Fibroblast of the aortic adventitia (primary cell): Measurements from ENCODE around the gene ZBTB20. TPM values are rescaled to one million over a fixed set of nuclear protein-coding genes. Genes with fewer than 3 reads are reported as not detected.
A peak's percentile ranks its signal among the peaks of the same experiment; 100 is the strongest.

ENCODE experiments used
- DNase-seq: peaks from one replicate; pipeline ENCODE4 v3.0.0-alpha.2; 2010; ENCODE audit warnings: low read depth
- H3K4me3 ChIP-seq: 2 replicates; pipeline ENCODE4 v1.5.1; 2011; ENCODE audit warnings: low read depth, mild to moderate bottlenecking, control low read depth, low read length, moderate library complexity
- CTCF ChIP-seq: IDR thresholded peaks from 2 replicates; pipeline ENCODE4 v1.5.1; 2011; ENCODE audit warnings: mild to moderate bottlenecking, low read length, control low read depth, inconsistent platforms; ENCODE audit not compliant: insufficient read depth
- total RNA-seq: library from RNA; depleted of rRNA; stranded (reverse); fragments of >200 nt; gene quantifications from 2 replicates; pipeline ENCODE4 v1.2.3, GENCODE V29; 2012; ENCODE audit warnings: low replicate concordance

ZBTB20 gene
- total RNA-seq, 1 donor: 47.2 TPM

DNA sequence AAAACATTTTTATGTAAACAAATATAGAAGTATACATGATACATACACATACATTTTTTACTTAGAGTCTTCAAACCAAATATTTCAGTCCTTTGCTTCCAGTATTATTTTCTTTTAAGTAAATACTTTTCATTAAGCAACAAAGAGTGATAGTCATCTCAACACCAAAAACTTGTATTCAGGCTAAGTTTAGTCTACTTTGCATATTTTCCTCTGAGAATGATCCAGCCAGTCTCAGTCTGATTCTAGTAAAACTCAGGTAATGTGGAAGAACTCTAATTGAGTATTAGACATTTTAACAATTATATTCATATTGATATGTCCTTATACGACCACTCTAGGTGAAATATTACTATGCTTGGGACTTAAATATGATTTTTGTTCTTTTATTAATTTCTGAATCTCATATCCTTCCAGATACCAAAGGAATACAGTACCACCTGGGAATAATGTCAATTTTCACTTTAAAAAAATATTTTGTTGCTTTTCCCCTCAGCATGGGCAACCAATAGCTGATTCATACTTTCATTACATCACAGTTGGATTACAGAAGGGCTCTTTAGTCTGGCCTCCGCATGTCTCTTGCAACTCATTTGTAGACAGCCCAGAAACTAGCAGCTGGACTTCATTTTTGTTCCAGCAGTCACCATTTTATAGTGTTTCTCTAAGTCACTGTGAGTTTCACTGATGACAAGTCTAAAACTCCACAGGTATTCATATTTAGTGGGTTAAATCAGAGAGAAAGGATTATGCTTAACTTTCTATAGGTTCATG is 390.4 kb downstream of the ZBTB20 start:
- H3K4me3 ChIP-seq: no peak overlapping the region
- no peak for TF ChIP-seq CTCF
- DNase-seq: peak; percentile 79

DNA sequence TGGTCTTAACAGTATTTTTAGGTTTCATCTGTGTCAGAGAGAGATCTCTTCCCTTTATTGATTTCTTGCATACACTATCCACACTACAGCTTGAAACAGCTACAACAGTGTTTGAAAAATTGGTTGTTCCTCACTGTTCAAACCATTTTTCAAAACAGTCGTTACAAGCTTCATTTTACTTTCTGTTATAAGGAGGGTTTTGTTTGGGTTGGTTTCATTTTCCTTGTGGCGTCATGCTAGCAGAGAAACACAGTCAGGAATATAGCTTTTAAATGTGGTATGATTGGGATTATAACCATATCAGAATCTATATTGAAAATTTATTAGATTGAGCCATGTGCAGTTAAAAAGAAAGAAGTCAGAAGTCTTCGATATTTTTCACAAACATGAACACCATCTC is 400.6 kb downstream of the ZBTB20 start:
- peak overlapping the region; percentile 50 for H3K4me3 ChIP-seq
- TF ChIP-seq CTCF: no peak
- DNase-seq: peak; percentile 52

DNA sequence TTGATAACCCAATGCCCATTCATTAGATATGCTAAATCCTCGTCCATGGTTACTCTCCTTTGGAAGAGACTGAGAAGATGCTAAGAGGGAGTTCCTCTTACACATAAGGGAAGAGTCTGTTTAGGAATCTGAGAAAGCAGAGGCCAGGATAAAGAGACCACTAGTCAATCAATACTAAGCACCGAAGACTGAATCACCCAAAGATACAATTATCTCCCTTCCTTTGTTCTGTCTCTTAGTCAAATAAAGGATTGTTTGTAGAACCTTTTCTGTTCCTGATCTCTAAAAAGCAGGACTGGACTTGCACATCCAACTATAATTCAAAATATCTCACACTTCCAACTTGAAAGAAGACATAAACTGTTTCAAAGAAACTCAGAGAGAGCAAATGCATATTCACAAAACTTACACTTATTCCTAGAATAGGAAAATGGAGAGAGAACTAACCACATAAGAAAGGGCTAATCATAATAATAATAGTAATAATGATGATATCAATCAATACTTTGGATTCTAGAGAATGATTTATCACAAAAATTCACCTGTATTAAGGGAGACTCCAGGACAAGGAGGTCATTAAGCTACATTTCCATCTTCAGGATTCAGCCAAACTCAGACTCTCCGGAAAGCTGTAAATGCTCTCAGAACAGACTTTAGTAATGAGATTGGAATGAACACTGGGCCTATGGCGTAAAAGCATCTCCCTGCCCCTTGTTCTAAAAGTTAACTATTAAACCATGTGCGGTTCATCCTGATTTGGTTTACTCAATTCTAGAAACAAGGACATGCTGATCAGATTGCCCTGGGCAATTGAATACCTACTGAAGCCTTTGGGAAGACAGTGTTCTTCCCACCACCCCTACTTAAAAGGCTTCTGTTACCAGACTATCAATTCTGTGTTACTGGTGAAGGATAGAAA is 401.5 kb downstream of the ZBTB20 start:
- no peak for TF ChIP-seq CTCF
- DNase-seq: peak; percentile 82
- H3K4me3 ChIP-seq: no peak overlapping the region

DNA sequence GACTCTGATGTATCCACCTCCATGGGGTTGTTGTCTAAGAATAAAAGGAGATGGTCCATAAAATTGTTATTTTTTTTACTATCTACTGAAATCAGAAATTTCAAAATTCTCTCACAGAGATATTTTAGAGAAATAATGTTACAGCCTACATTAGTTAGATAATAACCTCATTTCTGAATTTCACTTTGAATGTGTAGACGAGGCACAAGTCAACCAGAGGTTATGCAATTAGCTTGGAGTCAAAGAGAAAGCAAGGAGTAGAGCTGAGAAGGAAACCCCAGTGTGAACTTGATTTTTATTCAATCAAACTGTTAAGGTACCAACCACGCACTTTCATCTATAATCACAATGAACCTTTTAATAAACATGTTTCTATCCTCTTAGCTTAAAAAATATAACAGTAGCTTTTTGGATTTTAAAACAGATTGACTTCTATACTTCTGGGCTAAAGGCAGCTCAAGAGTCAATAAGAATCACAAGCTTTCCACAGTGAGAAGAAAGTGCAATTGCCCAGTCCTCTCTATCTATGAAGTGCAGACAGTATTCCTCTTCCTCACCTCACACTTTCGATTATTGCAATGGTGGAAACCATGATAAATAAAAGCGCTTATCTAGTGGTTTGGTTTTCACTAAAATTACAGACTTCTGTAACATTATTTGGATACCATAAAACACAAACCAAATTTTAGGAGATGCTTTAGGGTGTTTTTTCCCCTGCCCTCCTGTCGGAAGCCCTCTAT is 403.2 kb downstream of the ZBTB20 start:
- no peak for TF ChIP-seq CTCF
- no peak for DNase-seq
- no peak overlapping the region for H3K4me3 ChIP-seq

DNA sequence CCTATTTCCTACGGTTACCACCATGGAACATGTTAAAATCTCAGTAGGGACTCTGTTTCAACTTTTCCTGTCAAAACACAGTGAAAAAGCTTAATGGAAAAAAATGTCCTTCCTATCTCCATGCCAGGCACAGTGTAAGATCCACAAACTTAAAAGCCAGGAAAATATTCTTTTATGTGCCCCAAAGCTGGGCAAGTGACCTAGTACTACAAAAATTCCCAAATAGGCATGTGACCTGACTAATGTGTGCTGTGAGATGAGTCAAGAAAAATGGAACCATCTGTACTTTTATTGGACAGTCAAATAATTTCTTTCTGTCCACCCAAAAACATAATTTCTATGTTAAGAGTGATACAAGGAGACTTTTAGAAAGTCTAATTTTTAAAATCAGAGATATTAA is 406.0 kb downstream of the ZBTB20 start:
- DNase-seq: peak; percentile 37
- H3K4me3 ChIP-seq: no peak overlapping the region
- TF ChIP-seq CTCF: no peak

- H3K4me3 ChIP-seq: no peak overlapping the region
- no peak for TF ChIP-seq CTCF
- no peak for DNase-seq
Observed at GRCh38 chr3:114739627-114740026, 407.5 kb downstream of the ZBTB20 start.
